NCI-H1436 (cell line): ENCODE data around the gene PLD3.

Source experiments
- DNase-seq: peaks from one replicate; lab custom pipeline; 2025; lab: John Stamatoyannopoulos, UW

PLD3 gene

DNA sequence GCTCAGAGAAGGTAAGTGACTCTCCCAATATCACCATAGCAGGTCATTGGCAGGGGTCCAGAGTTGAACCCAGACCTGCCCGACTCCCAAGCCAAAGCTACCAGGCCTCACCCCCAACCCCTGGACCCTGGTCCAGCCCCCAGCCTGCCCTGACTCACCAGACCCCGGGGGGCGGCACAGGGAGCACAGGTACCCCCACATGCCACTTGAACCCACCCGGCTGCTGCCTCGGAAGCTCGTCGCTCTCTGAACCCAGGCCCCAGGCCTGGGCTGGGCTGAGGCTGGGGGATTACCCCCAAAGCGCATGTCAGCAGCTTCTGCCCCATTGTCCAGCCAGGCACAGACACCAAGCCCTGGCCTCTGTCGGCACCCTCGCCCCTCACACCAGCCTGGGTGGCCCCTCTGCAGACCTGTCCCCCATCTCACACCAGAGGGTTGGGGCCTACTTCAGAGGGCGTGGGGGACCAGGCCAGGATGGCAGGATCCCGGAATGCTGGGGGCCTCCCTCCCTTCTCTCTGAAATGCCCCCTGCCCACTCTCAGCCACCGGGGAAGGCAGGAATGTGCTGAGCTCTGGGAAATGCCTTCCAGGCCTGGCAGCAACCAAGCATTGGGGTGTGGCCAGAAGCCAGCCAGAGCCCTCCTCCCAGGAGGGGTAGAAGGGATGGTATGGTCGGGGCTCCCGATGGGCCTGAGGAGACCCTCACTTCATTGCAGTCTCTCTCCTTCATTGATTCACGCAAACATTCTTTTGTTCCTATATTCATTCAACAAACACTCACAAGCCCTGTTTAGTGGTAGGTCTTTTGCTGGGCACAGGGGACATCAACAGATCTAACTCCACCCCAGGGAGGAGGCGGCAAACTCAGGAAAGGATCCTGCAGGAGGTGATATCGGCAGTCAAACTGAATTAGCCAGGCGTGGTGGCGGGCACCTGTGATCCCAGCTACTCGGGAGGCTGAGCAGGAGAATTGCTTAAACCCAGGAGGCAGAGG is 66.3 kb downstream of the PLD3 start:
- no peak for DNase-seq

DNA sequence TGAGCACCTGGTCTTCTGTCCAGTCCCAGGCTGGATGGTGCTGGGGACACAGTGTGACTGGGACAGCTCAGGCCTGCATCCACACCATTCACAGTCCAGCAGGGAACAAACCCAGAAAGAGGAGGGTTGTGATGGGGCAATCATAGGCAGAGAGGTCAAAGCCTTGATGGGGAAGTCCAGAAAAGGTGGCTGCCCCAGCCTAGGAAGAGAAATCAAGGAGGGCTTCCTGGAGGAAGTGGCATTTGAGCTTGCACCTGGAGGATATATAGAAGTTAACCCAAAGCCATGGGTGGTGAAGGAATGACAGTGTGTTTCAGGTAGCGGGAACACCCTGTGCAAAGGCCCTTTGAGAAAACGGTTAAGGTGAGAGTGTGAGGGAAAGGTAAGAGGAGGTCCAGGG is 67.3 kb downstream of the PLD3 start:
- DNase-seq, result no peak

DNA sequence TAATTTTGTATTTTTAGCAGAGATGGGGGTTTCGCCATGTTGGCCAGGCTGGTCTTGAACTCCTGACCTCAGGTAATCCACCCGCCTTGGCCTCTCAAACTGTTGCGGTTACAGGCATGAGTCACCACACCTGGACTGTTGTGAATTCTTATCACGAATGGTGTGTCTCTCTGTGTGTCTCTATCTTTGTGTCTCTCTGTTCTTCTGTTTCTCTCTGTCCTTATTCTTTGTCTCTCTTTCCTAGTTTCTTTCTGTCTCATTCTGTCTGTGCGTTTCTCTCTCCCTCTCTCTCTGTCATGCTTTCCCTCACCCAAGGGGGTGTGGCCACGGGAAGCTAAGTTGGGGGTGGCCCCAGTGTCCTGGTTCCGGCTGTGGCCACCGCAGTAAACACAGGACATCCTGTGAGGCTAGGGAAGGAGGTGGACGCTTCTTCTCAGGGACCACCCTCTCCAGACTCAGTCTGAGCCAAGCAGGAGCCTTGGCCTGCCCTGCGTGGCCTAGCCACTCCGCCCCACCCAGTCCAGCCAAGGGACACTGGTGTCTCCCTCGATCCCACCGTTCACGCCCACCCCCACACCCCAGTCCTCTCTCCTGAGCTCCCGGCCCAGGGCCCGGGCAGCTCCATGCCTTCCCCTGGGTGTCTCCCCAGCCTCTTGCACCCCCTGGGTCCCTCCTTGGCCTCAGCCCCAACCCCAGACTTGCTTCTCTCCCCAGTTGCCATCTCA is 68.6 kb downstream of the PLD3 start:
- DNase-seq, result no peak

DNA sequence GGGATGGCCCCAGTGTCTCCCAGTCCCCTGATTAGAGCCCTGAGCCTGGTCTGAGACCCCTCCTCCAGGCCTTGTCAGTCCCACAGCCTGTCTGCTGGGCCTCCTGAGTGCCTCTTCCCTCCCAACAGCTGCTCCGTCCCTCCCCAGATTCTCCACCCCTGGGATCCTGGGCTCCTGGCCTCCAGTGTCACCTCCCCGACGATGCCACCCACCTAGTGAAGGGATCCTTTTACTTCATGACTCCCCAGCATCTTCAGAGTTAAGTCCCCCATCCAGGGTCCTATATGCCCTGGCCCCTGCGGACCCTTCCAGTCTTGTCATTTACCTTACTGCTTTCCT is 69.1 kb downstream of the PLD3 start:
- DNase-seq, result no peak

DNA sequence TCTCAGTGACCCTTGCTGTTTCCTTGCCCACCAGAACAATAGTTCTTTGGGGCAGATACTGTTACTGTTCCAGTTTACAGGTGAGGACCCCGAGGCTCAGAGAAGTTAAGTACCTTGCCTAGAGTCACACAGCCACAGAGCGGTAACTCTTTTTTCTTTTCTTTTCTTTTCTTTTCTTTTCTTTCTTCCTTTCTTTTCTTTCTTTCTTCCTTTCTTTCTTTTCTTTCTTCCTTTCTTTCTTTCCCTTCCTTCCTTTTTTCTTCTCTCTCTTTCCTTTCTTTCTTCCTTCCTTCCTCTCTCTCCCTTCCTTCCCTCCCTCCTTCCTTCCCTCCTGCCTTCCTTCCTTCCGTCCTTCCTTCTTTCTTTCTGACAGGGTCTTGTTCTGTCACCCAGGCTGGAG is 69.5 kb downstream of the PLD3 start:
- DNase-seq, result no peak

DNA sequence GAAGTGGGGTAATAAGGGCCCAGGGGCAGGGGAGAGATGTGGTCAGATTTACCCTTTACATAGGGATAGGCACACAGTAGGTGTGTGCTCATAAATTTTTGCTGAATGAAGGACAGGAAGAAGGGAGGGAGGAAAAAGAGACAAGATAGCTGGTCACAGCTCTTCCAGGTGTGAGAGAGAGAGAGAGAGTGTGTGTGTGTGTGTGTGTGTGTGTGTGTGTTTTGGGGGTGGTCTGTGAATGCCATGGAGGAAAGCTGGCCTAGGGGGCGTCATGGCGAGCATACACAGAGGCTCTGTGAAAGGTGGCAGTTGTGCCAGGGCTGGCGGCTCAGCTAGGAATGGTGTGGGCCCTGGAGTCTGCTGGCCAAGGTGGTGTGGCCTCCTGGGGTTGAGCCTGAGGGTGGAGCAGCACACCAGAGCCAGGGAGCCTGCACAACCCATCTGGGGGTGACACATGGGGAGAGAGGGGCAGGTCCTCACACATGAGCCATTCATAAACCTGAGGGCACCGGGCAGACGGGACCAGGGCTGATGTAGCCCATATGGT is 70.6 kb downstream of the PLD3 start:
- DNase-seq, result no peak

DNA sequence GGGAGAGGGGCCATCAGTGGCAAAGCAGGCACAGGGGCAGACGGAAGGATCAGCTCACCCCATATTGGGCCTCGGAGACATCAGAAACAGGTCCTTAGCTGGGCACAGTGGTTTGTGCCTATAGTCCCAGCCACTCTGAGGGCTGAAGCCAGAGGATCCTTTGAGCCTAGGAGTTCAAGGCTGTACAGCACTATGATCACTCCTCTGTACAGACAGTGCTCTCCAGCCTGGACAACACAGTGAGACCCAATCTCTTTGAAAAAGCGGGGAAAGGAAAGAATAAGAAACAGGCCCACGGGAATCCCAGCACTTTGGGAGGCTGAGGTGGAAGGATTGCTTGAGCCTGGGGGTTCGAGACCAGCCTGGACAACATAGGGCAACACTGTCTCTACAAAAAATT is 71.3 kb downstream of the PLD3 start:
- no peak for DNase-seq

DNA sequence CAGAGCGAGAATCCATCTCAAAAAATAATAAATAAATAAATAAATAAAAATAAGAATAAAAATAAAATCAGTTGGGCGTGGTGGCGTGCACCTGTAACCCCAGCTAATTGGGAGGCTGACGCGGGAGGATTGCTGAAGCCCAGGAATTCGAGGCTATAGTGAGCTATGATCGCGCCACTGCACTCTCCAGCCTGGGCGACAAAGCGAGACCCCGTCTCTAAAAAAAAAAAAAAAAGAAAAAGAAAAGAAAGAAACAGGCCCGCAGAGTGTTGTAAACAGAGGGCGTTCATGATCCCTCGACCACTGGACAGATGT is 71.9 kb downstream of the PLD3 start:
- DNase-seq, result no peak

DNA sequence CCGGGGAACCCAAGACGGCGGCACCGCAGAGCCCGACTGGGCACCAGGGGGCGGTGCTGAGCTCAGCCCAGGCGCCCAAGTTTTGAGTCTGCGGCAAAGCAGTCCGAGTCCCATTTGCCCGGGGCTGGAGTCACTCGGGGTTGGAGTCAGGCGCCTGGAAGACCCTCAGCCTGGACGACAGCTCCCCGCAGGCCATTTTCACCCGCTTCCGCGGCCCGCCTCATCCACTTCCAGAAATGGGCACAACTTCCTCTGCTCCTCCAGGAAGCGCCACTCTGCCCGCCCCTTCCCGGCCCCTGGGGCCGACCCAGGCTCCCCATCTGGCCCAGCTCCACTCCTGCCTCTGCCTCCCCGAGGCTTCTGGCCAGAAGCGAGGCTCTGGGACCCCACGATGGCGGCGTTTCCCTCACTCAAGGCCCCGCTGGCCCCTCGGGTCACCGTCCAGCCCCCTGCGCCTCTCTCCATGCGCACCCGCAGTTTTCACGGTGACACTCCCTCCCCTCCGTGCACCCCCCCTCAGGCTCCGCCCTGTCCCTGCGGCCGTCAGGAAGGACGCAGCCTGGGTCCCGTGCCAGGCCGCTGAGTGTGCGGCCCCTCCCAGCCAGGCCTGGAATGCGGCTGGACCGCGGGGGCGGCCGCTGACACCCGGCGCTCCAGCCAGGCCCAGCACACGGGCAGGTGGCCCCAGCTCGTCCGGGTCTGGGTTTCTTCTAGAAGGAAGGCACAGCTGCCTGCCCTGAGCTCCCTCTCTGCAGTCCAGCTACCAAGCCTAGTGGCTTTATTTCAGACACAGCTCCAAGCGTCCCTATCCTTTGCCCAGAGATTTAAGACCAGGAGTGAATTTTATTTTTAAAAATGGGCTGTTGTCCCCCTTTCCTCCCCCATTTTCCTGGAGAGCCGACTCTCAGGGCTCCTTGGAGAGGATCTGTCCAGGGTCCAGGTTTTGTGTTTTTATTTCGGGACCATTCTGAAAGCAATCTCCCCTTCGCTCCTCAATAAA is 72.6 kb downstream of the PLD3 start:
- peak; percentile 32 for DNase-seq

DNA sequence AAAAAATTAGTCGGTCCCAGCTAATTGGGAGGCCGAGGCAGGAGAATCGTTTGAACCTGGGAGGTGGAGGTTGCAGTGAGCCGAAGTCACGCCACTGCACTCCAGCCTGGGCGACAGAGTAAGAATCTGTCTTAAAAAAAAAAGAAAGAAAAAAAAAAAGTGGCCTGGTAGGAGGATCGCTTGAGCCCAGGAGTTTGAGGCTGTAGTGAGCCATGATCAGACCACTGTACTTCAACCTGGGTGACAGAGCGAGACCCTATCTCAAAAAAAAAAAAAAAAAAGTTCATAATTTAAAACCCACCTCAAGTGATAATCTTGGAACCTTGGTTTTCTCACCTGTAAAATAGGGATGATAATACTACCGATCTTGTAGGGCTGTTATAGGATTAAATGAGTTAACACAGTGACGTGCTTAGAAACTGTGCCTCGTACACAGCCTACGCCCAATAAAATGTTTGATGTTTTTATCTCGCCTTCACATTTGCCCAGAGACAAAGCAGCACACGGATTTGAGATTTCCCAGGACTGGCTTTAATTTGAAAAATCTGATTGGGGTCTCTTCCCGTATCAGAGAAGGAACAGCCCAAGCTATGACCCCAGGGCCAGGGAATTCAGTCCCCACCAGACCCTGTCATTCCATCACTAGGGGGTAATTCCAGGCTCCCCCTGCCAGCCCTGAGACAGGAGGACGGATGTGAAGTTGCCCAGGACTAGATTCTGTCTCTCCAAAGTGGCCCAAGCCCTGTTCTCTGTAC is 73.7 kb downstream of the PLD3 start:
- no peak for DNase-seq

DNA sequence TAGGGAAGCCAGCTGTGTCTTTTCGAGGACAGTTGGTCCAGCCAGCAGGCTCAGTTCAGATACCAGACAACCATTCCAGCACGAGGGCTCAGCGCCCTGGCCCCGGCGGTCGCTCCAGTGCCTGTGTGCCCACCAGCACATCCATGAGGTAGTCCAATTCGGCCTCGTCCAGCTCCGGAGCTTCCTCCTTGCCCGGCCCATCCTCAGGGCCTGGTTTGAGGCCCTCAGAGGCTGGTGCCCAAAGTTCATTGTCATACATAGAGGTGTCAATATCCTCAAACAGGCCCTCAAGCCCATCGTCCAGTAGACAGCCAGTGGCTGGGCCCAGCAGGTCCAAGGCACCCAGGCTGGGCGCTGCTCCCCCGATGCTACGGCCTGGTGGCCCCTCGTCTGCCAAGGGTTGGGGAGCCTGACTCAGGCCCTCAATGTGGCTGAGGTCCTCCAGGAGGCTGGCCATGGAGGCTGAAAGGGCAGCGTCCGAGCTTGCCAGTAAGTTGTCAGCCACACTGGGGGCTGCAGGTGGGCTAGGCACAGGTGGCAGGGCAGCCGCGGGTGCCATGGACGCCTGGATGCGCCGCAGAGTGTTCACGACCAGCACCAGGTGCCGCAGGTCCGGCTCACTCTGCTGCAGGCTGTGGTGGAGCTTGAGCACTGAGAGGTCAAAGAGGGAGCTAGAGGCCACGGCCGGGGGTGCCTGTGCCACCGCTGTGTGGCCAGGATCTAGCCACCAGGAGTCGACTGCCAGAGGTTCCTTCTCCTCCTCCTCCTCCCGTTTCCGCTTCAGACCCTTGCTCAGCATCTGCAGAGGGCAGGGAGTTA is 74.5 kb downstream of the PLD3 start:
- no peak for DNase-seq

DNA sequence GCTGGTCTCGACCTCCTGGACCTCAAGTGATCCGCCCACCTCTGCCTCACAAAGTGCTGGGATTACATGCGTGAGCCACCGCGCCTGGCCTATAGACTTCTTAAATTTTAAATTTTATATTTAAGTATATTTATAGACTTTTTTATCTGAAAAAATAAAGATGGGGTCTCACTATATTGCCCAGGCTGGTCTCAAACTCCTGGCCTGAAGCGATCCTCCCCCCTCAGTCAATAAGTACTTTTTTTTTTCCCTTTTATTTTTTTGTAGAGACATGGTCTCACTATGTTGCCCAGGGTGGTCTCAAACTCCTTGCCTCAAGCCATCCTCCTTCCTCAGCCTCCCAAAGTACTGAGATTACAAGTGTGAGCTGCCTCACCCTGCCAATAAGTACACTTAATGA is 75.4 kb downstream of the PLD3 start:
- no peak for DNase-seq

DNA sequence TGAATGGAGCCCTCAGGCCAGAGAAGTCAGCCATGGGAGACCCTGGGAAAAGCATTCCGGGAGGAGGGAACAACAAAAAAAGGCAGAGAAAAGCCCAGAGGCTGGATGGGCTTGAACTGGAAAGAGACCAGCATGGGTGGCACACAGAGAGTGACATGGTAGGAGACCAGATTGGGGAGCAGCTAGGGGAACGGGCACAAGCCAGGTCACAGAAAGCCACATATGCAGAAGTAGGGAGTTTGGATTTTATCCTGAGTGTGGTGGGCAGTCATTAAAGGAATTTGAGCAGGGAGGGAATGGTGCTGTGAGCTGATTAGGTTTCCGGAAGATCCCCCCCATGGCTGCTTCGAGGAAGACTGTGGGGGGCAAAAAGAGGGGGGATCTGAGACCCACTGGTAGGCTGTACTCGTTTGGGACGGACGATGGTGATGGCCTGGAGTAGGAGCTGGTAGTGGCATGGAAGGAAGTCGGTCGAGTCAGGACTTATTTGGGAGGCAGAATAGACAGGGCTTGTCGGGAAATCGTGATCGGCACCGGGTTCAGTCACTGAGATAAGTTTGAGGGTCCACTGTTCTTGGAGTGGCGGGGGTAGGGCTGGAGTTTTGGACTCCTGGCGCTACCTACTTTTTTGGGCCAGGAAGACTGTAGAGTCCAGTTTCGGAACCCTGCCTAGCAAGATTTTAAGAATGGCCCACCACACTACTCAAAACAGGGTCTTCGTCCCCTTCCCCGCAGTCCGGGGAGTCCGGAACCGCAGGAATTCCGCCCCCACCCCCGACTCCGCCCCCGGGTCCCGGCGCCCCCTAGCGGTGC is 76.3 kb downstream of the PLD3 start:
- no peak for DNase-seq

DNA sequence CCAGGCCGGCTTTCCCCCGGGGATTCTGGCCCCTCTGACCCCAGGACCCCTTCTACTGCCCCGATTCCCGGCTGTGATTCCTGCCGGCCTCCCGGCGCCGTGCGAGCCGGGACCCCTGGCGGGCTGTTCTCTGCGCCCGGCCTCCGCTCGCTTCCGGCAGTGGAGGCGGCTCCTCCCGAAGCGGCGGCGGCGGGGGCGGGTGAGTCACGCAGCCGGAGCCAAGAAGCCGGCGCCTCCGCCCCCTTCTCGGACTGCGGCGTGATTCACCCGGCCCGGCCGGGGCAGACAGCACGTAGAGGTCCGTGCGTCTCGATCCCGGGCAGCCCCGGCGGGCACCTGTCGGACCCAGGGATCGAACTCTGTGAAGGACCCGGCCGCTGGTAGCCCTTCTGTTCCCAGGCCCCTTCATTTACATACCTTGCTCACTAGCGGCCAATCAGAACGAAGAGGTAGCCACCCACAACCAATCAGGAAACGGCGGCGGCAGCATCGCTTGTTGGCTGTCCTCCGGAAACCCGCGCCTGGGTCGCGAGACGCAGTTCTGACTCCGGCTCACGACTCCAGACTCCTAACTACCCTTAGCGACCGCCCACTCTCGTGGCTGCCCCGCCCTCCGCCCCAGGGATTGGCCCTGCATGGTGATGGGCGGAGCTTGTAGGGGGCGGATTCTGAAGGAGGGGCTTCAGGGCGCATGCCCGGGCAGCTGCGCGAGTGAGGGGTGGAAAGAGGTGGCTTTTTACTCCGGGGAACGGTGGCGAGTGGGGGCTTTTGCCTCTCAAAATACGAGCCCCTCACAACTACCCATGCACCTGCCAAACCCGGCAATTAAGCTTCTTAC is 77.2 kb downstream of the PLD3 start, which contains the start of gene SERTAD1:
TSS of gene SERTAD1 (minus strand) at position 543 of the 838 bp plus-strand sequence. CDS start 2,446 bp downstream, outside the sequence.
- peak; percentile 98 for DNase-seq
